D341Med (cell line): Measurements from ENCODE around the gene MAP4K4.
"Not testable (repeated sequence)": the region's sequence is repeated elsewhere in the genome, so short reads cannot be mapped to it uniquely, and the experiment has no call there.

Source experiments
- DNase-seq: peaks from one replicate; pipeline ENCODE4 v3.0.0; 2012; ENCODE audit warnings: low spot score

The MAP4K4 gene

DNA sequence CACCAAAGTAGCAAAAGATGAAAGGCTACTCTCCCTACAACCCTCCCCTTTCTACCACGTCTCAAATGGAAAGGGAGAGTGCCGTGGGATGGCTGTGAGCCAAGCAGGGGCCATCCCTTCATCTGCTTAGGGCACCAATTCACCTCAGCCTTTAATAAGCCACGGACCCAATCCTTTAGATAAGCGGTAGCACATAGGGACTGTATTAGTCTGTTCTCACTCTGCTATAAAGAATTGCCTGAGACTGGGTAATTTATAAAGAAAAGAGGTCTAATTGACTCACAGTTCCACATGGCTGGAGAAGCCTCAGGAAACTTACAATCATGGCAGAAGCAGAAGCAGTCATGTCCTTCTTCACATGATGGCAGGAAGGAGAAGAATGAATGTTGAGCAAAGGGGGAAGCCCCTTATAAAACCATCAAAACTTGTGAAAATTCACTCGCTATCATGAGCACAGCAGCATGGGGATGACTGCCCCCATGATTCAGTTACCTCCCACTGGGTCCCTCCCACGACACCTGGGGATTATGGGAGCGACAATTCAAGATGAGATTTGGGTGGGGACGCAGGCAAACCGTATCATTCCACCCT lies 208.3 kb downstream of the MAP4K4 start:
- no peak for DNase-seq

GRCh38 chr2:101909760-101910159 lies 212.3 kb downstream of the MAP4K4 start:
- no peak for DNase-seq

DNA sequence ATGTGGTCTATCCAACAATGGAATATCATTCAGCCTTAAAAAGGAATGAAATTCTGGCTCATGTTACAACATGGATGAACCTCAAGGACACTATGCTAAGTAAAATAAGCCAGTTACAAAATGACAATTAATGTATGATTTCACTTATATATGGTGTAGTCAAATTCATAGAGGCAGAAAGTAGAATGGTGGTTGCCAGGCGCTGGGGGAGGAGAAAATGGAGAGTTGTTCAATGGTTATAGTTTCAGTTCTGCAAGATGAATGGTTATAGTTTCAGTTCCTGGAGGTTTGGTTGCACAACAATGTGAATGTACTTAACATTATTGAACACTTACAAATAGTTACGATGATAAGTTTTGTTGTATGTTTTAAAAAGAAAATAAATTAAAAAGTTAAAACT lies 215.0 kb downstream of the MAP4K4 start:
- no peak for DNase-seq

GRCh38 chr2:101921319-101921952 lies 223.9 kb downstream of the MAP4K4 start:
- DNase-seq: no peak

- no peak for DNase-seq
Observed at GRCh38 chr2:101921953-101922325, 224.4 kb downstream of the MAP4K4 start.

GRCh38 chr2:101924311-101924710 lies 226.8 kb downstream of the MAP4K4 start:
- DNase-seq: not testable (repeated sequence)

DNA sequence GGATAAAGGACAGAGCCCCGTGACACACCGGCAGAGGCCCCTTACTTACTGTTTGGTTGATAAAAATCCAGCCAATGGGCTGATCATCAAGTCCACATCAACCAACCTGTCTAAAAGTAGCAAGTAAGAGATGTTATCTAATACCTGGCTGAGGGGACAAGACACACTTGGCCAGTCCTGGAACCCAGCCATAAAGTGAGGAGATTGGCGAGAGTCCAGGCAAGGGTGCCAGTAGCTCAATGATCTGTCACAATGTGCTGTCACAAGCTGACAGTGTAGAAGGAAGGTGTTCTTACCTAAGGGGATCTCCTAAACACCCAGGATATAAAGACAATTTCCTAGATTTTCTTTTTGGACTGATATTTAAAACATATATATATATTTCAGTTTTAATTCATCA lies 232.5 kb downstream of the MAP4K4 start:
- DNase-seq: no peak

GRCh38 chr2:101930847-101931246 lies 233.3 kb downstream of the MAP4K4 start:
- DNase-seq: no peak

- DNase-seq: no peak
Observed at GRCh38 chr2:101931402-101931801, 233.9 kb downstream of the MAP4K4 start.

DNA sequence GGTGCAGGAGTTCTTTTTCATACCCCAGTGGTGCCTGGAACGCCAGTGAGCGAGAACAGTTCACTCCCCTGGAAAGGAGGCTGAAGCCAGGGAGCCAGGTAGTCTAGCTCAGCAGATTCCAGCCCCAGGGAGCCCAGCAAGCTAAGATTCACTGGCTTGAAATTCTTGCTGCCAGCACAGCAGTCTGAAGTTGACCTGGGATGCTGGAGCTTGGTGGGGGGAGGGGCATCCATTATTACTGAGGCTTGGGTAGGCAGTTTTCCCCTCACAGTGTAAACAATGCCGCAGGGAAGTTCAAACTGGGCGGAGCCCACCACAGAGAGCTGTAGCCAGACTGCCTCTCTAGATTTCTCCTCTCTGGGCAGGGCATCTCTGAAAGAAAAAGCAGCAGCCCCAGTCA lies 238.3 kb downstream of the MAP4K4 start:
- not testable (repeated sequence) for DNase-seq

DNA sequence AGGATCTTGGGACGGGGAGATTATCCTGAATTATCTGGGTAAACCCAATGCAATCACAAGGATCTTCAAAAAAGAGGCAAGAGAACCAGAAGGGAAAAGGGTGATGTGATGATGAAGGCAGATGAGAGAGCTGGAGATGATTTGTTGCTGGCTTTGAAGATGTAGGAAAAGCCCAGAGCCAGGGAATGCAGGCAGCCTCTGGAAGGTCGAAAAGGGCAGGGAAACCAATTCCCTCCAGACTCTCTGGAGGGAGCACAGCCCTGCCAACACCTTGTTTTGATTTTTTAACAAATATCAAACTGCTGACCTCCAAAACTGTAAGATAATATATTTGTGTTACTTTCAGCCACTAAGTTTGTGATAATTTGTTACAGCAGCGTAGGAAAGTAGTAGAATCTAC lies 245.3 kb downstream of the MAP4K4 start:
- no peak for DNase-seq
